WTC11 (cell line): Measurements from ENCODE around the gene SLC16A8. TPM values are rescaled to one million over a fixed set of nuclear protein-coding genes. Genes with fewer than 3 reads are reported as not detected.

Experiments used
- ATAC-seq: fragments of 200-7000 bp; cut with Tn5 transposase; 2 replicates; pipeline ENCODE4 v1.10.0; 2021; ENCODE audit warnings: mild to moderate bottlenecking, moderate library complexity
- CTCF ChIA-PET: fragments of 300-600 bp; sonication (Branson Sonifier 250); formaldehyde crosslinking; loops from one replicate; lab custom pipeline; 2021; ENCODE audit warnings: antibody characterized with exemption; lab: Charles Lee
- POLR2A ChIA-PET: fragments of 350-600 bp; sonication (Branson Sonifier 250); formaldehyde crosslinking; loops from one replicate; lab custom pipeline; 2021; ENCODE audit warnings: antibody characterized with exemption; lab: Charles Lee
- DNase-seq: peaks from one replicate; pipeline ENCODE4 v3.0.0; 2021; ENCODE audit warnings: low spot score
- H3K27ac Mint-ChIP-seq: 2 replicates; pipeline ENCODE4 v1.8.0; 2021; ENCODE audit warnings: mixed read lengths
- H3K27me3 Mint-ChIP-seq: 2 replicates; pipeline ENCODE4 v1.8.0; 2021; ENCODE audit warnings: low read depth, mild to moderate bottlenecking, moderate library complexity, mixed read lengths
- H3K36me3 Mint-ChIP-seq: 2 replicates; pipeline ENCODE4 v1.8.0; 2021; ENCODE audit warnings: mixed read lengths
- H3K4me1 Mint-ChIP-seq: 2 replicates; pipeline ENCODE4 v1.8.0; 2022; ENCODE audit warnings: mixed read lengths
- H3K4me3 Mint-ChIP-seq: 2 replicates; pipeline ENCODE4 v1.8.0; 2021; ENCODE audit warnings: mild to moderate bottlenecking, moderate library complexity, mixed read lengths
- H3K9me3 Mint-ChIP-seq: 2 replicates; pipeline ENCODE4 v1.8.0; 2021; ENCODE audit warnings: mixed read lengths
- E2F5 ChIP-seq: sonication (generic); formaldehyde crosslinking; IDR thresholded peaks from 2 replicates; pipeline ENCODE4 v1.8.1; 2022; ENCODE audit warnings: mild to moderate bottlenecking, moderate library complexity, missing genetic modification reagents
- FOXK1 ChIP-seq: sonication (generic); formaldehyde crosslinking; IDR thresholded peaks from 2 replicates; pipeline ENCODE4 v1.8.0; 2022; ENCODE audit warnings: mild to moderate bottlenecking, moderate library complexity, missing genetic modification reagents
- GRHL2 ChIP-seq: fragments of 250-450 bp; sonication (Bioruptor Pico); IDR thresholded peaks from 2 replicates; pipeline ENCODE4 v1.8.0; 2022; ENCODE audit warnings: mild to moderate bottlenecking, moderate library complexity; ENCODE audit not compliant: insufficient replicate concordance, severe bottlenecking
- IRF2 ChIP-seq: sonication (generic); formaldehyde crosslinking; IDR thresholded peaks from 2 replicates; pipeline ENCODE4 v1.8.0; 2022; ENCODE audit warnings: low read depth, missing genetic modification reagents, borderline replicate concordance
- MXD4 ChIP-seq: fragments of 250-450 bp; sonication (Bioruptor Pico); IDR thresholded peaks from 2 replicates; pipeline ENCODE4 v1.8.0; 2021; ENCODE audit warnings: mild to moderate bottlenecking, moderate library complexity, borderline replicate concordance
- NR1H2 ChIP-seq: sonication (generic); formaldehyde crosslinking; IDR thresholded peaks from 2 replicates; pipeline ENCODE4 v1.9.0; 2021; ENCODE audit warnings: mild to moderate bottlenecking, moderate library complexity, missing genetic modification reagents
- SMAD3 ChIP-seq: sonication (generic); formaldehyde crosslinking; IDR thresholded peaks from 2 replicates; pipeline ENCODE4 v1.8.0; 2022; ENCODE audit warnings: missing genetic modification reagents, mild to moderate bottlenecking, borderline replicate concordance
- ZNF219 ChIP-seq: sonication (generic); formaldehyde crosslinking; IDR thresholded peaks from 2 replicates; pipeline ENCODE4 v1.8.0; 2023; ENCODE audit warnings: missing genetic modification reagents, mild to moderate bottlenecking, borderline replicate concordance
- ZNF532 ChIP-seq: fragments of 250-450 bp; sonication (Bioruptor Pico); IDR thresholded peaks from 2 replicates; pipeline ENCODE4 v1.9.0; 2021; ENCODE audit warnings: mild to moderate bottlenecking, borderline replicate concordance
- total RNA-seq: library from RNA; stranded (reverse); gene quantifications from 3 replicates; pipeline ENCODE4 v1.2.3, GENCODE V29; 2021
- TF ChIP-seq, protein P1 (sequence below): sonication (generic); formaldehyde crosslinking; IDR thresholded peaks from 2 replicates; pipeline ENCODE4 v1.8.1; 2023; ENCODE audit warnings: mild to moderate bottlenecking, missing genetic modification reagents
- TF ChIP-seq, protein P2 (sequence below): fragments of 250-450 bp; sonication (Bioruptor Pico); conservative IDR thresholded peaks from 2 replicates; pipeline ENCODE4 v1.9.0; 2021; ENCODE audit warnings: mild to moderate bottlenecking
- TF ChIP-seq, protein P3 (sequence below): sonication (generic); formaldehyde crosslinking; IDR thresholded peaks from 2 replicates; pipeline ENCODE4 v1.8.1; 2022; ENCODE audit warnings: mild to moderate bottlenecking, missing genetic modification reagents, moderate library complexity, borderline replicate concordance
- TF ChIP-seq, protein P4 (sequence below): sonication (generic); formaldehyde crosslinking; IDR thresholded peaks from 2 replicates; pipeline ENCODE4 v1.8.1; 2022; ENCODE audit warnings: low read depth, missing genetic modification reagents, borderline replicate concordance

The SLC16A8 gene
- total RNA-seq, 1 experiment from 2014 or later = 0.57 TPM

- TF ChIP-seq ZNF532 (CRISPR knock-in tag) (no peak), E2F5 (CRISPR knock-in tag) (no peak), ZNF219 (CRISPR knock-in tag) (no peak)
Observed at GRCh38 chr22:38112381-38112780, 28.4 kb upstream of the SLC16A8 start (continued).

GRCh38 chr22:38111925-38112355 lies 28.0 kb upstream of the SLC16A8 start:
- TF ChIP-seq FOXK1 (CRISPR knock-in tag) (no peak), GRHL2 (CRISPR knock-in tag) (no peak), IRF2 (CRISPR knock-in tag) (no peak), SMAD3 (CRISPR knock-in tag) (no peak)
- TF ChIP-seq, protein P1, sequence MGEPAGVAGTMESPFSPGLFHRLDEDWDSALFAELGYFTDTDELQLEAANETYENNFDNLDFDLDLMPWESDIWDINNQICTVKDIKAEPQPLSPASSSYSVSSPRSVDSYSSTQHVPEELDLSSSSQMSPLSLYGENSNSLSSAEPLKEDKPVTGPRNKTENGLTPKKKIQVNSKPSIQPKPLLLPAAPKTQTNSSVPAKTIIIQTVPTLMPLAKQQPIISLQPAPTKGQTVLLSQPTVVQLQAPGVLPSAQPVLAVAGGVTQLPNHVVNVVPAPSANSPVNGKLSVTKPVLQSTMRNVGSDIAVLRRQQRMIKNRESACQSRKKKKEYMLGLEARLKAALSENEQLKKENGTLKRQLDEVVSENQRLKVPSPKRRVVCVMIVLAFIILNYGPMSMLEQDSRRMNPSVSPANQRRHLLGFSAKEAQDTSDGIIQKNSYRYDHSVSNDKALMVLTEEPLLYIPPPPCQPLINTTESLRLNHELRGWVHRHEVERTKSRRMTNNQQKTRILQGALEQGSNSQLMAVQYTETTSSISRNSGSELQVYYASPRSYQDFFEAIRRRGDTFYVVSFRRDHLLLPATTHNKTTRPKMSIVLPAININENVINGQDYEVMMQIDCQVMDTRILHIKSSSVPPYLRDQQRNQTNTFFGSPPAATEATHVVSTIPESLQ = no peak
- TF ChIP-seq, protein P2, sequence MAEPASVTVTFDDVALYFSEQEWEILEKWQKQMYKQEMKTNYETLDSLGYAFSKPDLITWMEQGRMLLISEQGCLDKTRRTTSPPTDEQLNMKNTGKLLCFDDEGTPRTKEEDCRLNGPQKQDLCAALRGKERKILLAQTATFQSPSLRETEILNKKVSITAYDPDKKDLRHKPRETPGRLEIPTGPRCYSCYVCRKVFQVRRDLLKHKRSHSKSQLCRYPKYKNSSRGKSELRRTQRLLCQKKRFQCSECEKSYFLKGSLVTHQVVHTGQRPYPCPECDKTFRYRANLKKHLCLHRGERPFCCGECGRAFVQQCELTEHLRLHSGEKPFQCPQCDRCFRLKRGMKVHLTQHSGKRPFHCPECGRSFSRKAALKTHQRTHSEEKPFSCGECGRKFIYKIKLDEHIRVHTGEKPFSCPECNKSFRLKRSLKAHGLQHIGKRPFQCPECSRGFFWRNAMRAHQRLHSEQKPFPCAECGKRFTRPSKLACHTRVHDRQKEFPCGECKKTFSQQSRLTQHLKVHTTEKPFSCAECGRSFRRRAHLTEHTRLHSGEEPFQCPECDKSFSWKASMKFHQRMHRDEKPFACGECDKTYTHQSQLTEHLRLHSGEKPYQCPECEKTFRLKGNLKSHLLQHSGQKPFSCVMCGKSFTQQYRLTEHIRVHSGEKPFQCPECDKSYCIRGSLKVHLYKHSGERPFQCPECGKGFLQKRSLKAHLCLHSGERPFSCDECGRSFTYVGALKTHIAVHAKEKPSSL (CRISPR knock-in tag) = no peak
- H3K27ac Mint-ChIP-seq = no peak overlapping the region

DNA sequence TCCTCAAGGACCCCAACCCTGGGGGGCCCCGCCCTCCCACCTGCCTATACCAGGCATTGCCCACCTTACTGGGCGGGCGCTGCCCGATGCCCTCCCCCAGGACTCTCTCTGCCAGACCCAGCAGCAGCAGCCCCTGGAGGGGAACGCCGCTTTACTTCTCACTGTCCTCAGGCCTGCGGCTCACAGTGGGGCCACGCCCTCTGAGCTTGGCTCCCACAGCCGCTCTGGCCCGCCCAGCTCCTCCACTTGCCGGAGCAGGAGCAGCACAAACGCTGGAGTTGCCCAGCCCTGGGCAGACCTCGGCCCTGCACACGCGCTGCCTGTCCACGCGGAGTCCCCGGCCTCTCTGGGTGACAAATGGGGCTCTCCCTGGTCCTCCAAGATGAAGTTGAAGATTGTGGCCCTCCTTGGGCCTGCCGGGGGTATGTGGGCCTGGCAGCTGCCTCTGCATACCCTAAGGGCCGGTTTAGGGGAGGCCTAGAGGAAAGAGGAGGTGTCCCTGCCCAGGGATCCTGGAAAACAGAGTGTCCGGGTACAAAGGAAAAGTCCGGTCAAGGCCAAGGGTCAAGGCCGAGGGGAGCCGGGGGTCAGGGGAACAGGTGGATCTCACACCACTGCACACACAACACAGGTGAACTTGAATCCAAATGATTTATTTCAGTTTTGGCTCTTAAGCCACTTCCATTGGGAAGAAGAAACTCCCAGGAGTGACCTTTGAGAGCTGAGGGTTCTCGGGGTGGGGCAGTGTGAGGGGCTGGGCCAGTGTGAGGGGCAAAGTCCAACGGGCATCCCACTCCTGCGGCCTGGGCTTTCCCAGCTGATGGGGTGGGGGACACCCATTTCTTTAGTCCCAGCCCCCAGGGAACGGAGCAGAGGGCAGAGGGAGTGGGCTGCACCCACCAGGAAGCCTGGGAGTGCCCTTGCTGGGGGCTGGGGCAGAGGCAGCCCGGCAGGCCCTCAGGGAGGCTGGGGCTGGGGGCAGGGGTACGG lies 27.2 kb upstream of the SLC16A8 start:
- DNase-seq = peak; percentile 63
- H3K4me1 Mint-ChIP-seq = peaks cover 7% of the 10 kb centered on the region
- no peaks in the 10 kb centered on the region for H3K36me3 Mint-ChIP-seq
- no peak overlapping the region for H3K27ac Mint-ChIP-seq
- H3K27me3 Mint-ChIP-seq = no peaks in the 10 kb centered on the region; the same call in 1 of the 2 replicates
- H3K9me3 Mint-ChIP-seq = no peaks in the 10 kb centered on the region
- ChIA-PET POLR2A (interaction anchor here (0.6 to 1.3 kb wide), 2 partner anchors 14 to 107 kb away, joined by 4 read pairs; no protein-coding TSS in a partner anchor), CTCF (interaction anchor here (1.0 to 11.1 kb wide), 10 partner anchors 11 to 70 kb away, joined by 3 to 222 read pairs (median 6); partner anchors contain the start of gene PLA2G6)
- peak; percentile 57 for ATAC-seq
- H3K4me3 Mint-ChIP-seq = no peak overlapping the region
- TF ChIP-seq MXD4 (CRISPR knock-in tag) (no peak), NR1H2 (no peak)
- TF ChIP-seq, protein P3, sequence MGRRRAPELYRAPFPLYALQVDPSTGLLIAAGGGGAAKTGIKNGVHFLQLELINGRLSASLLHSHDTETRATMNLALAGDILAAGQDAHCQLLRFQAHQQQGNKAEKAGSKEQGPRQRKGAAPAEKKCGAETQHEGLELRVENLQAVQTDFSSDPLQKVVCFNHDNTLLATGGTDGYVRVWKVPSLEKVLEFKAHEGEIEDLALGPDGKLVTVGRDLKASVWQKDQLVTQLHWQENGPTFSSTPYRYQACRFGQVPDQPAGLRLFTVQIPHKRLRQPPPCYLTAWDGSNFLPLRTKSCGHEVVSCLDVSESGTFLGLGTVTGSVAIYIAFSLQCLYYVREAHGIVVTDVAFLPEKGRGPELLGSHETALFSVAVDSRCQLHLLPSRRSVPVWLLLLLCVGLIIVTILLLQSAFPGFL (CRISPR knock-in tag) = no peak
- TF ChIP-seq, protein P4, sequence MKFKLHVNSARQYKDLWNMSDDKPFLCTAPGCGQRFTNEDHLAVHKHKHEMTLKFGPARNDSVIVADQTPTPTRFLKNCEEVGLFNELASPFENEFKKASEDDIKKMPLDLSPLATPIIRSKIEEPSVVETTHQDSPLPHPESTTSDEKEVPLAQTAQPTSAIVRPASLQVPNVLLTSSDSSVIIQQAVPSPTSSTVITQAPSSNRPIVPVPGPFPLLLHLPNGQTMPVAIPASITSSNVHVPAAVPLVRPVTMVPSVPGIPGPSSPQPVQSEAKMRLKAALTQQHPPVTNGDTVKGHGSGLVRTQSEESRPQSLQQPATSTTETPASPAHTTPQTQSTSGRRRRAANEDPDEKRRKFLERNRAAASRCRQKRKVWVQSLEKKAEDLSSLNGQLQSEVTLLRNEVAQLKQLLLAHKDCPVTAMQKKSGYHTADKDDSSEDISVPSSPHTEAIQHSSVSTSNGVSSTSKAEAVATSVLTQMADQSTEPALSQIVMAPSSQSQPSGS (CRISPR knock-in tag) = no peak

More at GRCh38 chr22:38111925-38112355, 28.0 kb upstream of the SLC16A8 start:
- Mint-ChIP-seq H3K4me3 (no peak overlapping the region), H3K4me1 (peaks cover 7% of the 10 kb centered on the region), H3K36me3 (no peaks in the 10 kb centered on the region), H3K27me3 (no peaks in the 10 kb centered on the region; the same call in 1 of the 2 replicates), H3K9me3 (no peaks in the 10 kb centered on the region)
- CTCF ChIA-PET = interaction anchor here (1.8 to 11.1 kb wide), 3 partner anchors 11 to 70 kb away, joined by 5 to 222 read pairs (median 11); partner anchors contain the start of gene PLA2G6
- DNase-seq (no peak), ATAC-seq (no peak)
- POLR2A ChIA-PET = no interaction called here
